ENCODE measurements around the gene LRRK1.
"Not testable (repeated sequence)": the region's sequence is repeated elsewhere in the genome, so short reads cannot be mapped to it uniquely, and the experiment has no call there.

The LRRK1 gene

GRCh38 chr15:101086394-101087171, 167.4 kb downstream of the LRRK1 start:
- no peak for FAIRE-seq

GRCh38 chr15:101087172-101087769, 168.1 kb downstream of the LRRK1 start:
- DNase-seq (ENCODE audit: insufficient read length, low spot score) (no peak), FAIRE-seq (no peak)

More at GRCh38 chr15:101086394-101087171, 167.4 kb downstream of the LRRK1 start:
- no peak for DNase-seq (ENCODE audit: insufficient read length, low spot score)

GRCh38 chr15:101088271-101088670, 169.1 kb downstream of the LRRK1 start:
- no peak for FAIRE-seq
- DNase-seq (ENCODE audit: insufficient read length, low spot score), result no peak

DNA sequence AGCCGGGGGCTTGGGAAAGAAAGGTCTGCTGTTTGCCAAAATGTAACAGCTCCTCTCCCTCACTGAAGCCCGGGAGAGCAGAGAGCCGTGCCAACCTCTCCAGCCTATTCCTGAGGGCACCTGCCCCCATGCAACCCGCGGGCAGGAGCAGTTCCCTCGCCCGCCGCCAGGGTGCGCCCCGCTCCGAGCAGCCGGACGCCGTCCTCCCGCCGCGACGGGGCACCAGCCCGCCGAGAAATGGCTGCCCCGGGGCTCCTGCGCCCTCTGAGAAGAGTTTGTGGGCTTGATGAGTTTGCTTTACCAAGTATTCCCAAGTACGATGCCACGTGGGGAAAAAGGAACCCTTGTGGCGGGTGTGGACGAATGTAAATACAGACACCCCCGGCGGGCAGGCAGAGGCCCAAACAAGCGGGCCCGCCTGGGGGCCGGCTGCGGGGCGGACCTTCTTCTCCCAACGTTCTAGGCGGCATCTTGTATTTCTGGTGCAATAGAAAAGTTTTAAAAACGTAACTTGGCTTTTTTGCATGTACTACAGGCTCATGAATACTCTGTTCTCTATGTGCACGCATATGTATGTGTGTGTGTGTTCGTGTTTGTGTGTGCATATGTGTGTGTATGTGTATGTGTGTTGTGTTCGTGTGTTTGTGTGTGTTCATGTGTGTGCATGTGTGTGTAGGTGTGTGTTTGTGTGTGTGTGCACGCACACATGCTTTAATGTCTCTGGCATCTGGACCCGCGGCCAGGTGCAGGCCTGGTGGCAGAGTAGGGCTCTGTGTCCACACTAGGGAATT, 169.8 kb downstream of the LRRK1 start:
- FAIRE-seq (peak; percentile 86), DNase-seq (ENCODE audit: insufficient read length, low spot score) (peak; percentile 74)

DNA sequence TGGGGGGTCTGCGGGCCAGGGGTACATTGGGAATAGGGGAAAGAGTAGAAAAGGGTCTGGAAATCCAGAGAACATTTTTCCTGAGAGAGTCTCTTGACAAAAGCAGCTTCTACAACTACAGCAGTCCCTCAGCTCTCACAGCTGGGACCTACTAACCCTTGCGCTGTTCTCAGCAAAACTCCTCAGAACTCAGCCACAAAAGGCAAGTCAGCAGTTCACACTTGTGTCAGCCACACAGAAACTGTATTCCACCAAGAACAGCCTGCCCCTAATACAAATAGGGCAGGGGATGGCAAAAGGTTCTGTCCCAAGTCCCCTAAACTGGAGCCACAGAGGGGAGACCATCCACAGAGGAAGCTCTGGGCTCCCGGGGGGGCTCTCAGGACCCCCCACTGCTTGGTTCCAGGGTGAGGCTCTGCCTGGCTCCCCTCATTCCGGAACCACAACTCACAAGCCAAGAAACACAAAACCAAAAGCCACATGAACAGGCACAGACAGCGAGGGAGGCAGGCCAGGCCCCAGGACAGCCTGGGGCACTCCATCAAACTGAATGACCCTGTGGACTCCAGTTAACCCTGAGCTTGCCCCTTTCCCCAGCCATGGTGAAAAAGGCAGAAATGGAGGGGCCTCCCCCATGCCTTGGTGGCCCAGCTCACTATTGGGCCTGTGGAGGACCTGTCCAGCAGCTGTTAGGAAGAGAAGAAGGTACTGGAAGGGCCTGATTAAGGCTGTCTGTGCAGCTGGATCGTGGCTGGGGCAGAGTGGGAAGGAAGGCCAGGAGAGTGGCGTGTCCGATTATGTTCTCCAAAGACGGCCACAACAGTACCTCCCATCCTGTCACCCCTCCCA, 170.6 kb downstream of the LRRK1 start:
- FAIRE-seq (no peak), DNase-seq (ENCODE audit: insufficient read length, low spot score) (no peak)

- FAIRE-seq (no peak), DNase-seq (ENCODE audit: insufficient read length, low spot score) (no peak)
Measured at GRCh38 chr15:101090428-101090790, 171.3 kb downstream of the LRRK1 start.

- FAIRE-seq (no peak), DNase-seq (ENCODE audit: insufficient read length, low spot score) (no peak)
Measured at GRCh38 chr15:101091080-101092017, 172.2 kb downstream of the LRRK1 start.

DNA sequence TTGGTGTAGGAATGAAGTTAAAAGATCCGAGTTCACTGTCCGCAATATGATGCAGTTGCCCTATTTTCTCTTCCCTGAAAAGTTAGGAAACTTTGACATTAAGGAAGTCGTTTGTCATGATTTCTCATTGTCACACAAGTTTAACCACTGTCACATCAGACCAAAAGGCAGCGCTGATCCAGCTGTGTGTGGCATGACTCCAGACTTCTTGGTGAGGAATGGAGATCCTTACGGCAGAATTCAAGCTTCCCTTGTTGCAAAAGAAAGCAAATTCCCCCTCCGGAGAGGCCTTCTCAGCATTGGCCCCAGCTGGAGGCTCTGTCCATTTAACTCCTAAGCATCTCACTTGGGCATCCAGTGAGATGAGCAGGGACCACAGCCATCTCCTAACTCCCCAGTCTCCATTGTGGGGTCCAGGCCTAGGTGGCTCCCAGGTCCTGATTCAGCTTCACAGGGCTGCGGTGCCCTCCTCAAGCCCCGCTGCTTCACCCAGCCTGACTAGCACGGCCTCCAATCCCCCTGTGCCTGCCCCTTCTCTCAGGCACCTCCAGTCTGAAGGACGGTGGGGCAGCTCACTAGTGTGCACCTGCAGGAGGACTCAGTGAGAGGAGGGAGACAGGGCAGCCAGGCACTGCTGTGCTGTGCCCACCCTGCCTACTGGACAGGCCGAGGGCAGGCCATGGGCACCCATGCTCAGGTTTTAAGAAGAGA, 173.2 kb downstream of the LRRK1 start:
- FAIRE-seq (no peak), DNase-seq (ENCODE audit: insufficient read length, low spot score) (no peak)

DNA sequence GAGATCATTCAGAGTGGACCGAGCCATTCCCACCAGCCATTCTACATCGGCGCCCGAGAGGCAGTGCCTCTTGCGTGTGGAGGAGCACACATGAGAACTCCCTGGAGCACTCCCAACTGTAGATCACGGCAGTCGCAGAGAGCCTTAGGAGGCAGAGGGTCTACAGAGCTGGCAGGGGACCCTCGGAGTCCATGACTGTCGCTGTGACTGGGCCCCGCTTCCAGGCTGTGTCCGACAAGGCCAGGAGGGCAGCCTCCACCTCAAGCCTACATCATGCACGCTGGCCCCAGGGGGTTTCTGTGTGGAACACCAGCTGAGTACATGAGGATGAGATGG, 173.7 kb downstream of the LRRK1 start:
- FAIRE-seq (no peak), DNase-seq (ENCODE audit: insufficient read length, low spot score) (no peak)

DNA sequence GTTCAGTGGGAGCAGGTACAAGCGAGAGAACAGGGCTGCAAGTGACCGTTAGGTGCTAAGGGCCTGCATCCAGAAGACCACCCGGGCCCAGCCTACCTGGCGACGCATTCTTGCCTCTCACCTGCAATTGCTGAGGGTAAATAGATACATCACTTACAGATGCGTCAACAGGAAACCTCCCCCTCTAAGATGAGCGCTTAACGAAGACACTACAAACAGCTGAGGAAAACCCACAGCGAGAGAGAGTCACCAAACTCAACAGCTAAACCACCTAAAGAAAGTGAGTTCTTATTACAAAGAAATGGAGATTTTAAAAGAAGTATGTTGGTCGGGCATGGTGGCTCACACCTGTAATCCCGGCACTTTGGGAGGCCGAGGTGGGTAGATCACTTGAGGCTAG, 174.8 kb downstream of the LRRK1 start:
- FAIRE-seq (no peak), DNase-seq (ENCODE audit: insufficient read length, low spot score) (no peak)

- not testable (repeated sequence) for DNase-seq (ENCODE audit: insufficient read length, low spot score); FAIRE-seq
Measured at GRCh38 chr15:101095796-101096406, 176.7 kb downstream of the LRRK1 start.

- FAIRE-seq, result no peak
- no peak for DNase-seq (ENCODE audit: insufficient read length, low spot score)
Measured at GRCh38 chr15:101097111-101097510, 178.0 kb downstream of the LRRK1 start.

DNA sequence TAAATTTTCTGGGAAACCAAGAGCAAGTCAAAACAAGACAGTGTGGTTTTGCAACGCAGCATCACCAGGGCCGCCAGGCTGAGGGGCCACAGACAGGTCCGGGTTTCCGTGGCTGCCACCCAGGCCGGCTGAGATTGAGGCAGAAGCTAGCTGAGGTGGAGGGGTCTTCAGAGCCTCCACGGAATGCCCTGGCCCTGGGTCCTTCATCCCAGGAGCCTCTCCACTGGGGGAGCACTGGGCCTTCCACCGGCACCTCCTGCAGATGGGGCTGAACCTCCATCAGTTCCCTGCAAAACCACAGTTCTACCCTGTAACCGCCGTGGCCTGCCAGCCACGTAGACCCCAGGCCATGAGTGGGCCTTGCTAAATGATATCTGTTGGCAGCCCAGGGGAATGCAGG, 180.0 kb downstream of the LRRK1 start:
- no peak for FAIRE-seq
- DNase-seq (ENCODE audit: insufficient read length, low spot score), result no peak

GRCh38 chr15:101100118-101100517, 181.0 kb downstream of the LRRK1 start:
- no peak for DNase-seq (ENCODE audit: insufficient read length, low spot score)
- no peak for FAIRE-seq

- no peak for DNase-seq (ENCODE audit: insufficient read length, low spot score)
- no peak for FAIRE-seq
Measured at GRCh38 chr15:101100593-101101442, 181.7 kb downstream of the LRRK1 start.

- FAIRE-seq, result no peak
- DNase-seq (ENCODE audit: insufficient read length, low spot score), result no peak
Measured at GRCh38 chr15:101101676-101102075, 182.5 kb downstream of the LRRK1 start.

DNA sequence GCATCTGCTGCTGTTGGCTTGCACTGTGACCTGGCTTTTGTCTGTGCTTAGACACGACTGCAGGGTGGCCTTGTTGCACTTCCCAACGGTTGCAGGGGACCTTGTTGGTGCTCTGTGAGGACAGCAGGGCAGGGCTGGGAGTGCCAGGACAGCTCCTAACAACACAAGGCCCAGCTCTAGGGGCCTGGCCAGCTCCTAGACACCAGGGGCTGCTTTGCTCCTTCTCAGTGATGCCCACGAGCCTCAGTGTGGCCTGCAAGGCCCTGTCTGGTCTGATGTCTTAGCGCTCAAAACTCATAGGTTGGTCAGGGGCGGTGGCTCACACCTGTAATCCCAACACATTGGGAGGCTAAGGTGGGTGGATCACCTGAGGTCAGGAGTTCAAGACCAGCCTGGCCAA, 183.6 kb downstream of the LRRK1 start:
- FAIRE-seq, result no peak
- DNase-seq (ENCODE audit: insufficient read length, low spot score), result no peak

GRCh38 chr15:101103598-101103997, 184.4 kb downstream of the LRRK1 start:
- DNase-seq (ENCODE audit: insufficient read length, low spot score) (no peak), FAIRE-seq (no peak)
